DND-41 (cell line): ENCODE data around the gene WNT8B.

Source experiments
- CTCF ChIP-seq: IDR thresholded peaks from 2 replicates; pipeline ENCODE4 v1.5.1; 2012; ENCODE audit warnings: borderline replicate concordance, low read length, moderate library complexity, mild to moderate bottlenecking; ENCODE audit not compliant: poor library complexity, severe bottlenecking; ENCODE audit errors: extremely low read depth
- EZH2 ChIP-seq: IDR thresholded peaks from 3 replicates; pipeline ENCODE4 v1.6.1; 2012; ENCODE audit warnings: borderline replicate concordance, low read depth, mild to moderate bottlenecking, moderate library complexity, low read length, inconsistent platforms; ENCODE audit not compliant: severe bottlenecking

- no peak for TF ChIP-seq CTCF
- TF ChIP-seq EZH2 = no peak
These were observed 24.0 kb upstream of the WNT8B start for GRCh38 chr10:100438674-100439315.
